ENCODE results near the gene OGN. TPM values are rescaled to one million over a fixed set of nuclear protein-coding genes. Genes with fewer than 3 reads are reported as not detected.

The OGN gene
- total RNA-seq, 2 experiments from 2014 or later, result not detected

GRCh38 chr9:92385953-92386352, 18.4 kb downstream of the OGN start:
- H3K9me2 ChIP-seq (ENCODE audit: insufficient read depth, low read length), result no peaks in the 10 kb centered on the region
- H3K4me1 ChIP-seq (ENCODE audit: insufficient read depth, low read length, poor library complexity, severe bottlenecking), result no peaks in the 10 kb centered on the region
- H3K27ac ChIP-seq (ENCODE audit: low read depth, low read length, poor library complexity, severe bottlenecking), result no peak overlapping the region
- intact Hi-C loops (cut with micrococcal nuclease; ENCODE audit: unreplicated experiment), result no loop called here
- no peak overlapping the region for H3K4me2 ChIP-seq (ENCODE audit: low read length)
- H3K9me3 ChIP-seq (ENCODE audit: low read length), result no peaks in the 10 kb centered on the region
- ChIA-PET POLR2A (interaction anchor here (0.6 to 1.7 kb wide), 2 partner anchors 9 to 52 kb away, joined by 4 to 6 read pairs; no protein-coding TSS in a partner anchor), CTCF (ENCODE audit: unreplicated experiment) (no interaction called here)
- no TSS peak for BruUV-seq (replicated peaks)
- H3K4me3 ChIP-seq (ENCODE audit: low read depth, low read length, poor library complexity, severe bottlenecking), result no peak overlapping the region
- no peak for DNase-seq (ENCODE audit: low spot score)
- H3K36me3 ChIP-seq (ENCODE audit: insufficient read depth, low read length), result peaks cover 8% of the 10 kb centered on the region
- H3K79me2 ChIP-seq (ENCODE audit: insufficient read depth, low read depth, low read length), result no peaks in the 10 kb centered on the region
- no peaks in the 10 kb centered on the region for H4K20me1 ChIP-seq (ENCODE audit: insufficient read depth, low read length)
- no peak overlapping the region for H2AFZ ChIP-seq (ENCODE audit: low read length)
- no peak for TF ChIP-seq EZH2phosphoT487 (IDR thresholded peaks at IDR 0.05; ENCODE audit: borderline replicate concordance, low read depth, low read length)
- TF ChIP-seq, protein P1, sequence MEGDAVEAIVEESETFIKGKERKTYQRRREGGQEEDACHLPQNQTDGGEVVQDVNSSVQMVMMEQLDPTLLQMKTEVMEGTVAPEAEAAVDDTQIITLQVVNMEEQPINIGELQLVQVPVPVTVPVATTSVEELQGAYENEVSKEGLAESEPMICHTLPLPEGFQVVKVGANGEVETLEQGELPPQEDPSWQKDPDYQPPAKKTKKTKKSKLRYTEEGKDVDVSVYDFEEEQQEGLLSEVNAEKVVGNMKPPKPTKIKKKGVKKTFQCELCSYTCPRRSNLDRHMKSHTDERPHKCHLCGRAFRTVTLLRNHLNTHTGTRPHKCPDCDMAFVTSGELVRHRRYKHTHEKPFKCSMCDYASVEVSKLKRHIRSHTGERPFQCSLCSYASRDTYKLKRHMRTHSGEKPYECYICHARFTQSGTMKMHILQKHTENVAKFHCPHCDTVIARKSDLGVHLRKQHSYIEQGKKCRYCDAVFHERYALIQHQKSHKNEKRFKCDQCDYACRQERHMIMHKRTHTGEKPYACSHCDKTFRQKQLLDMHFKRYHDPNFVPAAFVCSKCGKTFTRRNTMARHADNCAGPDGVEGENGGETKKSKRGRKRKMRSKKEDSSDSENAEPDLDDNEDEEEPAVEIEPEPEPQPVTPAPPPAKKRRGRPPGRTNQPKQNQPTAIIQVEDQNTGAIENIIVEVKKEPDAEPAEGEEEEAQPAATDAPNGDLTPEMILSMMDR (conservative IDR thresholded peaks at IDR 0.05; ENCODE audit: low read length), result no peak

- DNase-seq (ENCODE audit: low spot score), result no peak
- no peaks in the 10 kb centered on the region for H3K79me2 ChIP-seq (ENCODE audit: insufficient read depth, low read depth, low read length)
- TF ChIP-seq, protein P1 (conservative IDR thresholded peaks at IDR 0.05; ENCODE audit: low read length), result no peak
- TF ChIP-seq EZH2phosphoT487 (IDR thresholded peaks at IDR 0.05; ENCODE audit: borderline replicate concordance, low read depth, low read length), result no peak
- H3K4me3 ChIP-seq (ENCODE audit: low read depth, low read length, poor library complexity, severe bottlenecking), result no peak overlapping the region
- H3K4me2 ChIP-seq (ENCODE audit: low read length), result no peak overlapping the region
- CTCF ChIA-PET (ENCODE audit: unreplicated experiment), result no interaction called here
- no peaks in the 10 kb centered on the region for H3K4me1 ChIP-seq (ENCODE audit: insufficient read depth, low read length, poor library complexity, severe bottlenecking)
- no peaks in the 10 kb centered on the region for H3K9me3 ChIP-seq (ENCODE audit: low read length)
- H3K36me3 ChIP-seq (ENCODE audit: insufficient read depth, low read length), result peaks cover 13% of the 10 kb centered on the region
- intact Hi-C loops (cut with micrococcal nuclease; ENCODE audit: unreplicated experiment), result no loop called here
- POLR2A ChIA-PET, result no interaction called here
- no TSS peak for BruUV-seq (replicated peaks)
- no peaks in the 10 kb centered on the region for H3K9me2 ChIP-seq (ENCODE audit: insufficient read depth, low read length)
- no peak overlapping the region for H3K27ac ChIP-seq (ENCODE audit: low read depth, low read length, poor library complexity, severe bottlenecking)
- no peak overlapping the region for H2AFZ ChIP-seq (ENCODE audit: low read length)
- no peaks in the 10 kb centered on the region for H4K20me1 ChIP-seq (ENCODE audit: insufficient read depth, low read length)
These were observed 18.9 kb downstream of the OGN start for GRCh38 chr9:92385477-92385876.

GRCh38 chr9:92385001-92385400, 19.4 kb downstream of the OGN start:
- no peak overlapping the region for H2AFZ ChIP-seq (ENCODE audit: low read length)
- H4K20me1 ChIP-seq (ENCODE audit: insufficient read depth, low read length), result no peaks in the 10 kb centered on the region
- intact Hi-C loops (cut with micrococcal nuclease; ENCODE audit: unreplicated experiment), result no loop called here
- no peaks in the 10 kb centered on the region for H3K9me3 ChIP-seq (ENCODE audit: low read length)
- H3K27ac ChIP-seq (ENCODE audit: low read depth, low read length, poor library complexity, severe bottlenecking), result no peak overlapping the region
- no TSS peak for BruUV-seq (replicated peaks)
- ChIA-PET POLR2A (no interaction called here), CTCF (ENCODE audit: unreplicated experiment) (no interaction called here)
- H3K4me1 ChIP-seq (ENCODE audit: insufficient read depth, low read length, poor library complexity, severe bottlenecking), result no peaks in the 10 kb centered on the region
- no peak overlapping the region for H3K4me3 ChIP-seq (ENCODE audit: low read depth, low read length, poor library complexity, severe bottlenecking)
- no peak overlapping the region for H3K4me2 ChIP-seq (ENCODE audit: low read length)
- no peaks in the 10 kb centered on the region for H3K79me2 ChIP-seq (ENCODE audit: insufficient read depth, low read depth, low read length)
- H3K9me2 ChIP-seq (ENCODE audit: insufficient read depth, low read length), result no peaks in the 10 kb centered on the region
- no peak for DNase-seq (ENCODE audit: low spot score)
- TF ChIP-seq, protein P1 (conservative IDR thresholded peaks at IDR 0.05; ENCODE audit: low read length), result no peak
- TF ChIP-seq EZH2phosphoT487 (IDR thresholded peaks at IDR 0.05; ENCODE audit: borderline replicate concordance, low read depth, low read length), result no peak
- peaks cover 18% of the 10 kb centered on the region for H3K36me3 ChIP-seq (ENCODE audit: insufficient read depth, low read length)
